ENCODE data around the gene GRID2.

GRCh38 chr4:92447255-92447905, 143.6 kb downstream of the GRID2 start:
- TF ChIP-seq CTCF (IDR thresholded peaks at IDR 0.05) (no peak), POLR2AphosphoS5 (IDR thresholded peaks at IDR 0.05; ENCODE audit: insufficient read depth in 1 of 2, low read depth in 1 of 2) (no peak)
